GM18909 (cell line): ENCODE results near the gene HOXB5.

Experiments
- ATAC-seq: cut with Tn5 transposase; IDR thresholded peaks from one replicate; pipeline ENCODE4 v1.9.1; 2021; ENCODE audit warnings: mild to moderate bottlenecking; ENCODE audit not compliant: unreplicated experiment, poor library complexity

The HOXB5 gene

DNA sequence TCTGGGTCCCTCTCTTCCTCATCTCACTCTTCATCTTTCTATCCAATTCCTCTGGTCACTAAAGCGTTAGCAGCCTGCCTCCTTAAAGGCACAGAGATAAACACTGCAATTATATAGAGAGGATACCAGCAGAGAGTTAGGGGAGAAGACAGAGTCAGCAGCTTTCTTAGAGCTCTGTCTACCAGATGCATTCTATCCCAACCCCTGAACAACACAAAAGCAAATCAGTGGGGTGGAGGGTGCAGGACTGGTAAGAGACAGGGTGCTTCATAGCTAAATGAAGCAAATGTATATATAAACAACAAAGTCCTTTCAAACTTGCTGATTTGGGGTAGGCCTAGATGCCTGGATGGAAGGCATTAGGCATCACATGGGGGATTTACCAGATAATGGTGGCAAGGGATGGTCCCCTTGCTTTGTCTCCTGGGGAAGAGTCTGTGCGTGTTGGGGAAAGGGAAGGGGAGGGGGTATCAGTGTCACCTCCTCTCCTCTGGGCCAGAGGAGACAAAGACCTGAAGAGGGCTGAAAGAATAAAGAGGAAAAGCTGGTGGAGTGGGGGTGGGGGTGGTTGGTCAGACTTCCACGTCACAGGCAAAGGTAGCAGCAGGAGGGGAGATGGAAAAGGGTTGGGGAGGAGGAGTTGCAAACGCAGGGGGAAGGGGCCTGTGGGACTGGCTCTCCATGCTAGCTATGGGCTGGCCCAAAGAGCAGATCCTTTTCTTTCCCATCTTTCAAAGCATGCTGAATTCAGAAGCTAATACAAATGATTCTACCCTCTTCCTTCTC is 27.5 kb downstream of the HOXB5 start:
- ATAC-seq = no peak

DNA sequence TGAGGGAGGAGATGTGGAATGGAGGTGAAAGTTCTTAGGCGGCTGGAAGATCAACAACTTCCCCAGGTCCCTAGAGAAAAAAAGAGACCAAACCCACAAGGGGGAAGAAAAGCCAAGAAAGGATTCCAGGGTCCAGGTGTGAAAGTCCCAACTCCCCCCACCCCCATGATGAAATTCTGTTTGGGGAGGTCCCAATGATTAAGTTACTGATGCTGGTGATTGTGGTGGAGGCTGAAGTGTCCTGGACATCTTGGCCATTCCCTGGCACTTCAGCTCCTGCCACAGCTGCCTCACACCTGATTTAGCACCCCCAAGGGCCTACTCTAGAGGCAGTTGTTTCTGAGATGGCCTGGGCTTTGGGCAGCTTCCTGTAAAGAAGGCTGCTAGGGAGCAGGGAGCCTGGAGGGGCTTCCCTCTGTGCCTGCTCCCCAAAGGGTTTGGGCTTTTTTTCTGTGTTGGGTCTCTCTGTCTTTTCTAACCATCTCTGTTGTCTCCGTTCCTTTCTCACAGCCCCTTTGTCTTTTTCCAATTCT is 28.5 kb downstream of the HOXB5 start:
- ATAC-seq = no peak

DNA sequence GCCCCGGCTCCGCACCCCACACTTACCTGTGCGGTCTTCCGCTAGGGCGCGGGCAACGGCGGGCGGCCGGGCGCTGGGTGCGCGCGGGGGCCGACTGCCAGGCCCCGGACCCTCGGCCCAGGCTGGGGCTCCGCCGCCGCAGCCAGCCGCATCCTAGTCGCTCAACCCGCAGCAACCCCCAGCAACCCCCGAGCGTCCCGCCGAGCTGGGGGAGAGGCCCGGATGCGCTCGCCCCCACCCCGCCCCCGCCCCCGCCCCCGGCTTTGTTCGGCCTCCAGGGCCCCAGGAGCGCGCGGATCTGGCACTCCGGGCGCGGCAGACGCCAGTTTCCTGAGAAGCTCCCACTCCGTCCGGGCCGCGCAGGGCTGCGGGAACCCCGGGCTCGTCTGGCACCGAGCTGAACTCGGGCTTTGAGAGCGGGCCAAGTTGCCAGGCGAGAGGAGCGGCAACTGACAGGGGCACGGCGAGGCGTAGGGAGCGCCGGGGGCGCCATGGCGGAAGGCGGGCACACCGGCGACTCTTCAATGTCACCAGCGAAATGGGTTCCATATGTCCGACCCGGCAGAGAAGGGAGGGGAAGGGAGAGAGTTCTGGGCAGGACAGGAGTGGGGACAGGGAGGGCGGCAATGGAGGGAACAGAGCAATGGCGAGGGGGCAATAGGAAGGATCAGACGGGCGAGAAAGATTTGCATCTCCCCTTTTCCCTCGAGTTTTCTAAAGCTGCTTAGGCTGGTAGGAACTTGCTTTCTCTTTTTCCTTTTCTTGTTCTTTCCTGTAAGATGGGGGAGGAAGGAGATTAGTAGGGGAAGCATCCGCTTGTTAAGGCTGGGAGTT is 29.2 kb downstream of the HOXB5 start:
- ATAC-seq = no peak

DNA sequence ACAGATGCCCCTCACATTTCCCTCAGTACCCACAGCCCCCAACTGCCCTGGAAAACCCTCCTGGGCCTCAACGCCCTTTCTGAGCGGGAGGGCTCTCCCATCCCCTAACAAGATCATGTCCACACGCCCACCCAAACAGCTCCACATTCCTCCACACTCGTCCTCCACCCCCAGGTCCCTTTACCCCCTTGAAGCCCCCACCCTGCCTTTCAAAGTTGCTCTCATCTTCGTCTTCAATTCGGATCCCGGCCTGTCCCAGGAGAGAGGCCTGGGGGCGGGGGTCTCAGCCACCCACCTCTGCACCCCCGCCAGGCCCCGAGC is 29.8 kb downstream of the HOXB5 start:
- ATAC-seq = no peak

DNA sequence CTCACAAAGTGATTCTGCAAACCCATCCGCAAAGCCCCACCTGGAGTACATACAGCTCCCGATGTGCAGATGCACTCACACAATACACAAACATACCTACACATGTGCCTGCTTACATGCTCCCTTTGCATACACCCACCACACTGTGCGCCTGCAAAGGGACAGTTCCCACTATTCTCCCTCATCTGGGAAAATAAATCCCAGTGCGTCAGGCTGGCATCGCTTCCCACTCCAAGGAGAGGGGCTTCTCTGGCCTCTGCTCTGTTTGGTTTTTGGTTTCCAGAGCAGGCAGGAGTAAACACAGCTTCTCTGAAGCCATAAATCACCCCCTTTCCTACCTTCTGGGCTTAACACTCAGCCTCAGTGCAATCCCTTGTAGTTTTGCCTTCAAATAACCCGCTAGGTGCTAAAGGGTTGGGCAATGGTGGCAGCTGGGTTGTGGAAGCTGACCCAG is 30.2 kb downstream of the HOXB5 start:
- ATAC-seq = no peak

DNA sequence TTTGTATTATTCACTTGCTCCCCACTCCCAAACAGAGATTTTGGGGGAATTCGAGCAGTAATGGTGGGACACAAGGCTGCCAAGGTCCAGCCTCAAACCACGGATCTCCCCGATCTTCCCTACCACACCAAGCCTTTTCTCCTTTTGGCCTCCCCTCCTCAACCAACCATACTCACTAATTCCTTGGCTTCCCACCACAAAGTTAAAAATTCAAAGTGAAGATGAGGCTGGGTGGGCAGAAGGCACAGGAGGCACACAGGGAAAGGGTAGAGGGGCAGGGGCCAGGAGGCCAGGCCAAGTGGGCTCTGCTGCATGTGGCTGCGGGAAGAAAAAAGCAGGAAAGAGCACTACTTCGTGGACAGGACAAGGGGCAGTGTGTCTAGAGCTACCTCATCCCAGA is 30.6 kb downstream of the HOXB5 start:
- no peak for ATAC-seq

DNA sequence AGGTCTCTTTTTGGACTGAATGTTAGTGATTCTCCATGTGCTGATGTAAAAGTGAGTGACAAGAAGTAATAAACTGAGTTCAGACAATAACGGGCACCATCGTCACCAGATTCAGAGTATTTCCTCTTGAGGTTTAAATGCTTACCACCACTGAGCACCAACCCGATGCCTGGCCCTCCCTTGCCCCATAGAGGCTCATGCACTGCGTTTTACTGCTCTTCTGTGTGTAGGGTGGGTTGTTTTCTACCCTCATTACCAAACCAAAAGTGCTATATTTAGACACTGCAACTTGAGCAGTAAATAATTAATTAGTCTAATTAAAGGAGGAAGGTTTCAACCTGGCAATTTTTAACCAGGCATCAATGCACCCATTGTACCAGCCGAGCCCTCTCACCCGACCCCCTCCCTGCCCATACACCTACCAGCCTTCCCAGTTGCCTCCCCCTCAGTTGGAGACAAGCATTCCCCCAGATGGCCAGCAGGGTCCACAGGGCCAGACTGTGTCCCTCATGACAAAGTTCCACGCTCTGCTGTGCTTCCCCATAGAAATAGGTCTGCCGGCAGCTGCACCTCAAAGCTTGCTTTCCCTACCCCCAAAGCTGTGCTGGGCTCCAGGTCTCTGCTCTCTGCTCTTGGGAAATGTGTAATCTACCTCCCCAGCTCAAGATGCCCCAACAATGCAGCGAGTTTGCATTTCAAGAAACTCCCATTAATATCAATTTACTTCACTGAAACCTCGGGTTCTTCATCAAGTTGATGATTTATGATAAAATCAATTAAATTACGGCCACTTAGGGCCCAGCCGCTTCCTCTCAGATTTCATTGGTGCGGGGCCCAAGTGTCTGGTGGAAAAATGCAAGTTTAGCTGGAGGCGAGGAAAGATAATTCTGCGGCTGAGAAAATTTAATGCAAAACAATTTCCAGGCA is 31.4 kb downstream of the HOXB5 start:
- peak; percentile 79 for ATAC-seq

DNA sequence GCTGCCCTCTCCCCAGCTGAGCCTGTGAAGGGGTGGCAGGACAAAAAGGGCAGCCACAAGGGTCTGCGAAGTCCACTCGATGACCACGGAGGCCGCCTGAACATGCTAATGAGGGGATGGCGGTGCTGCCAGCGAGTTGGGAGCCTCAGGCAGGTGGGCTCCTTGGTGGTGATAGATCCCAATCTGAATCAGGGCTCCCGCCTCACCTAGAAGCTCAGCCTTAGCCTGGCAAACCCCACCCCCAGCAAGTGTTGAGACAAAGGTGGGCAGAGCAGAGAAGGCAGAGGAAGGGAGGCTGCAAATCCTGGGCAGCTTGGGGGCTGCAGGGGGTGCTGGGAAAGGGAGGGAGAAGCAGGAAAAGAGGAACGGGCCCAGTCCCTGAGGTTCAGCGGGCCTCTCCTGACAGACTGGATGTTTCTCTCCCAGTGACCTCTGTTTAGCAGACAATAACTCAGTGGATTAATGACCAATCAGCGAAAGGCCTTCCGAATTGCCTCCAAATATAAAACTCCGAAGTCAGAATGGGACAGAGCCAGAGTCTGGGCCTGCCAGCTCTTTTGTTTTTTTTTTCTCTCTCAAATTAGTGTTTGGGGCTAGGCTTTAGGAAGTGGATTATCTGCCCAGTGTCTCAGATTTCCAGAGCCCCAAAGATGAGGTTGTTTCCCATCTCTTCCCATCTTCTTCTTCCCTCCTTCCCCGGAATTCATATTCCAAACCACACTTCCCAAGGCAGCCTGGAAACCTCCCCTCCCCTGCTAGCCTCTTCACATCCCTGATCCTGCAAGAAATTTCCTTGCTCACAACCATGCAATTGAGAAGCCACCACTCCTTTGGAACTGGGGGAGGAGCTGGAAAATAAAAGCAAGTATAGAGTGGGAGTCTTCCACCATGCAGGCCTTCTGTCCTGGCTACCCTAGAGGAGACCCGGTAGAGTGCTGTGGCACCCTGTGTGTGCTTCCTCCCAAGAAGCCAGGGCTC is 33.5 kb downstream of the HOXB5 start:
- ATAC-seq = no peak

DNA sequence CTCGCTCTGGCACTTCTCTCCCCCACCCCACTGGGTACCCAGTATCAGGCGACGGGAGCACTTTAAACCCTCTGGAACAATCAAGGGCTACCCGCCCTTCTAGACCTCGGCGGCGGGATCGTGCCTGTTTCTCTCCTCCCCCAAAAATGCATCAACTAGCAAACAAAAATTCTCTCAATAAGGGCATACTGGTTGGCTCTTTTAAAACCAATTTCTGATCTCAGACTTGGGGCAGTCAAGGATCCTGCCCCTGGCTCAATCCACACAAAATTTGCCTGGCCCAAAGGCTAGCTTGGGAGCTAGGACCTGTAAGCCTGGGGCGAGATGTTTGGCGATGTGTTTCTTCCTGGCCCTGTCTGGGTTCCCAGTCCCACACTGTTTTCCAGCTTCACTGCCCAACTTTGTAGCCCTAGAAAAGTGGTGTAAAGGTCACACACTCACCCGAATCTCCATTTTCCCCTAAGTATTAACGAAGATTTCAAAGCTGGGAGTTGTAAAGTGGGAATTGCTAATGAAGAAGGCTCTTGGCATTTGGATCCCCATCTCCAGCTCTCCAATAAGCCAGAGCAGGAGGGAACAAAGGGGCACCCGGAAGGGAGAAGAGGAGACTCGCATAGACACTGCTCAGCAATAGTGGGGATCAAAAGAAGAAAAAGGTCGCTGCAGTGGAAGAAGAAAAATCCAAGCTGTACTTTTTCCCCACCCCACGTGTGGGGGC is 34.3 kb downstream of the HOXB5 start:
- no peak for ATAC-seq

DNA sequence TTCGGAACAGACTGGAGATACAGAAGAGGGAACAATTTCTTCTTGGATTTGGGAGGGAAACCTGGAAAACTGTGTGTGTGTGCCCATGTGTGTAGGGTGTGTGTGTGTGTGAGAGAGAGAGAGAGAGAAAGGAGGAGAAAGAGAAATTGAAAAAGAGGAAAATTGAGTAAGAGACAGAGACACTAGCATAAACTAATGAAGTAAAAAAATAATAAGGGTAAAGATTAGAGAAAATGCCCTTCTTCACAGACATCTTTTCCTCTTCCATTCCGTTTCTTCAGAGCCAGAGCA is 34.8 kb downstream of the HOXB5 start:
- no peak for ATAC-seq

DNA sequence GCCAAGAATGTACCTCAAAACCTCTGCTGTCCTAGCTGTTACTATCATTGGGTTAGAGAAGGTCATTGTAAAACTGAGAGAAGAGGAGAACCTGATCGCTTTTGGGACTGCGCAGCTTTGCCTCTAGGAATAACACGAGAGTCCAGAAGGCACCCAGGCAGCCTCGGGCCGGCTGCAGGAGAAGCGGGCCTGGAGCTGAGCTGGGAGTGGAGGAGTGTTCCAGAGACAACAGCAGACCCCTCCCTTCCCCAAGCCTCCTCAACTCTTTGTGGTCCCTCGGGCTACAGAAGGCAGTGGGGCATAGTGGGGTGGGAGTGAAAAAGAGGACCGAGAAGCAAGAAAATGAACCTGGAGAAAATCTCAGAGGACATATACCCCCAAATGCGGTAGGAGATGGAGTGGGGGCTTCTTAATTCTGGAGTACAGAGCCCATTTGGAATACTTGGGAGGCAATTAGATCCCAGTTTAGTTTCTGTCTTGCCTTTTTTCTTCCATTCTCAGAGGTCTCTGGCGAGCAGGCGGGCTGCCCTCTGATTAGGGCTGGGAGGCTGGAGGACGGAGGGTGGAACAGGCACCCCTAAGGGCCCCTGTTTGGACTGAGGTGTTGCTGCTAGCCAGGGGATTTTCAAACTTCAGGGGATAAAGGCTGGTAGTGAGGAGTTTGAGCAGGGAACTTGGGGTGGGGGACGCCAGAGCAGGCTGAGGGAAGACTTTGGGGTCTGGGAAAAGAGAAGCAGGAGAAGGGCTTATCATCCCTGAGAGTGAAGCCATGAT is 35.3 kb downstream of the HOXB5 start:
- ATAC-seq = no peak

DNA sequence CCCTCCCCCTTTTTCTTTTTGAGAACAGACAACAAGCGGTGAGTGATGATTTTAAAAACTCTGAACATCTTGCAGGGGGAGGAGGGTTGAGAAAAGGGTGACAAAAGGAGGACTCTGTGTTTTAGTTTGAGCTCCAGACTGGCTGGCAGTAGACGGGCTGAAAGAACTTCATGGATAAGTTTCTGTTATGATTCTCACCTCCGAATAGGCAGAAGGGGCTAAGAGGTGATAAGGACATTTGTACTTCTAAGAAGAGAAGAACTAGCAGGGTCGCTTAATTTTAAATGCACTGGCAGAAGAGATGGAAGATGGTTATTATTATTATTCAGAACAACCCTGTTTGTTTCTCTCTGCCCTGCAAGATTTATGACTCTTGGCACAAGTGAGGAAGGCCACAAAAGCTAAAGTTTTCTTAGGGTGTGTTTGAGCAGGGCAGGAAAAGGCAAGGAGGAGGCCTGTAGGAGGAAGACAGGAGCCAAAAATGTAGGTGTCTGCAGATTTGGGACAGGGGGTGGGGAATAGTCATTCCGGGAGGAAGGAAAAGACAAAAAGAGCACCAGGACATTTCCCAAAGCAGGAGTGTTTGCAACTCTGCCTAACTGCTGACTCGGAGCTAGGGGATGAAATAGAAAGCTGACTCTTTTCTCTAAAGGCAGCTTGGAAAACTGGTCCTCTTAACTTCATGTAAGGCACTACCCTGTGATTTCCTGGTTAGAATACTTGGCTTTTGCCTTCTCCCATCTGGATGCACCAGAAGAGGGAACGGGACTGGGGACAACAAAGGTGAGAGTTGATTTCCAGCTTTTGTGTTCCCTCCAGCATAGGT is 36.8 kb downstream of the HOXB5 start:
- no peak for ATAC-seq

DNA sequence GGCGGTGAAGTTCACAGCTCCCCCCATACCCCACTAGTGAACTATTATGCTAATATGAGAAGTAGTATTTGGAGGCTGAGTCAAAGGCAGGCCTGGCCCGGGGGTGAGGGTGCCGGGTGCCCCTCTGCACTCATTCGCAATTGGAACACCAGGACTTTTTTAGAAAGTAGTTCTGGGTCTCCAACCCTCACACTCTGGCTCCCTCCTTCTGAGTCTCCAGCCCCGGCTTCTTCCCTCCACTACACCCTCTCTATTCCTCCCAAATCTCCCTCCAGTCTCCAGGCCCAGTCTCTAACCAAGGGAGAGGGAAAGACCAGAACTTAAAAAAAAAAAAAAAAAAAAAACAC is 37.4 kb downstream of the HOXB5 start:
- no peak for ATAC-seq

DNA sequence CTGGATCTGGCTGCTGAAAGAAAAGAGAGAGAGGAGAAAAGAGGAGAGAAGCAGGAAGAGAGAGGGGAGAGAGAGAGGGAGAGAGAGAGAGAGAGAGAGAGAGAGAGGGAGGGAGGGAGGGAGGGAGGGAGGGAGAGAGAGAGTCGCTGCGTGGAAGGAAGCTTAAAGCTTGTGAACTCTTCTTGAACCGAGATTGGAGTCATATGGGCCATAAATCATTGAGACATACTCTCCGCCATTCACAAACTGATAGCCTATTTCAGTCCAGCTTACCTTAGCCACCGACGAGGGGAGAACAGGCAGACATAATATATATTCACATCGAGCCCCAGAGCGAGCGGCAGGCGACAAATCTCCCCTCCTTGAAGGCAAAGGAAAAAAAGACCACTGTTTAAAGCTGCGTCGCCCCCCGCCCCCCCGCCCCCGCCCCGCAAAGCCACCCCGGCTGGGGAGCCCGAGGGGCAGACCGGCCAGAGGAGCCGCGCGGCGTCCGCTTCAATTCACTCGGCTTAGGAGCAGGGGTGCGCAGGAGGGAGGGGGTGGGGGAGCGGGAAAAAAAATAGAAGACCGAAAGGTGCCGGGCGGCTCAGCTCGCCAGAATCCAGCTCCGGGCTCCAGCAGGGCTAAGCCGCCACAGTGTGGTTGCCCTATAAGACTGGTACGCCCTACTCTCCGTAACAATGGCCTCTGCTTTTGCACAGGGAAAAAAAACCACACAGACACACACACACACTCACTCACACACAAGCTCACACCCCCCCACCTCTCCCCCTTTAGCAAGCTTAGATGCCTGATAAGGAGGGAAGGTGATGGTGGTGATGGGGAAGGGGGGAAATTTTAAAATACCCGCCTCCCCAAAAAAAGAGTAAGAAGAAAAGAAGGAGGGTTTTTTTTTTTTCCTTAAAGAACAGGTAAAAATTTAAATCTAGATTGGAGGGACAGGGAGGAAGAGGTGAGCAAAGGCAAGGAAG is 38.0 kb downstream of the HOXB5 start:
- ATAC-seq = no peak

DNA sequence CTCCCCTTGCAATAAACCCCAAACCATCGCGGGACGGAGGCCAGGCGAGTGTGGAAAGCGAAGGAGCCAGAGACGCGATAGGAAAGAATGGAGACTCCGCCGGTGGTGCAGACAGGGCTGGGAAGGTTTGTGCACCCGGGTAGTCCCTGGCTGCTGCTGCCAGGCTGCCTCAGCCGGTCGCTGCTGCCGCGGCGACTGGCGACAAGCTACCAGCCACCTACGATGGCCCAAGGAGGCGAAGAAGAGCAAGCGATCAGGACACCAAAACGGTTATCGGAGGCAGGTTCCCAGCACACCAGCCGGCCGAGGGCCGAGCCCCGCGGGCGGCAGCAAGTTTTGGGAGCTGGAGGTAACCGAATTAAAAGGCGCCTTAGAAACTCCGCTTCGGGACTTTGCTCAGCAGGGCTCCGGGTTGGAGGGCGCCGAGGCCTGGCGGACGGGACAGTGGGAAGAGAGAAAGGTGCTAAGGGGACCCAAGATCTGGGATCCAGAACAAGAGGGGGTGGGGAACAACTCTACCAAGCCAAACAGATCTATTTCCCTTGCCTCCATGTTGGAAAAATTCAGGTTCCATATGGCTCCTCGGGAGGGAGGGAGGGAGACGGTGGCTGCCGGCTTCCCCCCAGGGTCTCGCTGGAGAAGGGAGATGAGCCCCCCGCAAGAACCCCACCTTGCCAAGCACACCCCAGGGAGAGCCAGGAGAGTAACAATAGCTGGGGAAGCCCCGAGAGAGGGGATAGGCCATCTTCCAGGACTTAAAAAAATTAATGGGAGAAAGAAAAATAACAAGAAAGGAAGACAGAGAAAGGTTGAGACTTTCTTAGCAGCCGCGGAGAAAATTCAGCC is 38.9 kb downstream of the HOXB5 start:
- ATAC-seq = no peak
